Astrocyte of the hippocampus (primary cell): Measurements from ENCODE around the gene RIN2.
"Not testable (repeated sequence)": the region's sequence is repeated elsewhere in the genome, so short reads cannot be mapped to it uniquely, and the experiment has no call there.

Source experiments
- DNase-seq: peaks from one replicate; pipeline ENCODE4 v3.0.0; 2011; ENCODE audit warnings: low read depth, low spot score

RIN2 gene

GRCh38 chr20:19785983-19786285, 27.9 kb downstream of the RIN2 start:
- peak; percentile 46 for DNase-seq

- DNase-seq, result peak; percentile 81
These were observed 28.3 kb downstream of the RIN2 start for GRCh38 chr20:19786311-19786710.

- DNase-seq, result no peak
These were observed 29.3 kb downstream of the RIN2 start for GRCh38 chr20:19787366-19787765.

- DNase-seq, result no peak
These were observed 31.0 kb downstream of the RIN2 start for GRCh38 chr20:19789009-19789408.

- no peak for DNase-seq
These were observed 31.4 kb downstream of the RIN2 start for GRCh38 chr20:19789446-19789845.

- no peak for DNase-seq
These were observed 33.8 kb downstream of the RIN2 start for GRCh38 chr20:19791887-19792286.

GRCh38 chr20:19793716-19794115, 35.7 kb downstream of the RIN2 start:
- DNase-seq, result no peak

- DNase-seq, result no peak
These were observed 36.9 kb downstream of the RIN2 start for GRCh38 chr20:19794941-19795340.

- DNase-seq, result no peak
These were observed 41.3 kb downstream of the RIN2 start for GRCh38 chr20:19799325-19799724.

GRCh38 chr20:19802099-19802491, 44.0 kb downstream of the RIN2 start:
- no peak for DNase-seq

- DNase-seq, result peak; percentile 62
These were observed 44.6 kb downstream of the RIN2 start for GRCh38 chr20:19802492-19803158.

GRCh38 chr20:19806276-19806675, 48.2 kb downstream of the RIN2 start:
- not testable (repeated sequence) for DNase-seq

GRCh38 chr20:19806806-19807190, 48.7 kb downstream of the RIN2 start:
- DNase-seq, result no peak

- DNase-seq, result peak; percentile 51
These were observed 49.3 kb downstream of the RIN2 start for GRCh38 chr20:19807191-19807945.
